Neutrophil (primary cell): ENCODE data around the gene WNT11.

Experiments
- H3K27ac ChIP-seq: fragments of 200-600 bp; sonication (generic); 2 replicates; pipeline ENCODE4 v1.5.1; 2016; ENCODE audit warnings: mild to moderate bottlenecking, moderate library complexity
- H3K27me3 ChIP-seq: fragments of 200-600 bp; sonication (generic); 2 replicates; pipeline ENCODE4 v1.6.0; 2016; ENCODE audit warnings: mild to moderate bottlenecking
- H3K36me3 ChIP-seq: fragments of 200-600 bp; sonication (generic); 2 replicates; pipeline ENCODE4 v1.5.1; 2017
- H3K4me1 ChIP-seq, 2 experiments: fragments of 200-600 bp in 1 of 2; sonication (generic) in 1 of 2; 1 replicate in 1 of 2; 2 replicates in 1 of 2; pipeline versions ENCODE4 v1.5.1 to v1.6.1; 2013 to 2016; ENCODE audit warnings: low read depth in 1 of 2, low read length in 1 of 2, mild to moderate bottlenecking in 1 of 2, moderate library complexity in 1 of 2; ENCODE audit not compliant: control insufficient read depth in 1 of 2, insufficient read depth in 1 of 2
- H3K4me3 ChIP-seq, 2 experiments: fragments of 200-600 bp in 1 of 2; sonication (generic) in 1 of 2; 1 replicate in 1 of 2; 2 replicates in 1 of 2; pipeline ENCODE4 v1.5.1; 2013 to 2016; ENCODE audit warnings: low read depth in 1 of 2, low read length in 1 of 2, mild to moderate bottlenecking in 1 of 2, moderate library complexity in 1 of 2
- H3K9me3 ChIP-seq: fragments of 200-600 bp; sonication (generic); 2 replicates; pipeline ENCODE4 v1.5.1; 2016
- CTCF ChIP-seq: fragments of 200-600 bp; sonication (generic); IDR thresholded peaks from 2 replicates; pipeline ENCODE4 v1.5.1; 2016; ENCODE audit warnings: antibody characterized with exemption

Gene WNT11

GRCh38 chr11:76225122-76225611 lies 18.9 kb upstream of the WNT11 start:
- H3K4me1 ChIP-seq = no peaks in the 10 kb centered on the region
- no peak overlapping the region for H3K27ac ChIP-seq
- no peaks in the 10 kb centered on the region for H3K9me3 ChIP-seq
- no peaks in the 10 kb centered on the region for H3K36me3 ChIP-seq
- no peak for TF ChIP-seq CTCF
- H3K27me3 ChIP-seq = no peaks in the 10 kb centered on the region
- H3K4me3 ChIP-seq = no peak overlapping the region

GRCh38 chr11:76224461-76225121 lies 18.3 kb upstream of the WNT11 start:
- H3K27ac ChIP-seq = no peak overlapping the region
- no peaks in the 10 kb centered on the region for H3K36me3 ChIP-seq
- no peaks in the 10 kb centered on the region for H3K9me3 ChIP-seq
- TF ChIP-seq CTCF = no peak
- no peak overlapping the region for H3K4me3 ChIP-seq
- no peaks in the 10 kb centered on the region for H3K27me3 ChIP-seq
- H3K4me1 ChIP-seq = no peaks in the 10 kb centered on the region

- Histone ChIP-seq H3K4me3 (no peak overlapping the region), H3K9me3 (no peaks in the 10 kb centered on the region), H3K4me1 (no peaks in the 10 kb centered on the region), H3K27ac (no peak overlapping the region), H3K27me3 (peaks cover 4% of the 10 kb centered on the region), H3K36me3 (no peaks in the 10 kb centered on the region)
- no peak for TF ChIP-seq CTCF
These were observed 15.1 kb upstream of the WNT11 start for GRCh38 chr11:76221365-76221764.

- no peak for TF ChIP-seq CTCF
- Histone ChIP-seq H3K9me3 (no peaks in the 10 kb centered on the region), H3K27ac (no peak overlapping the region), H3K36me3 (no peaks in the 10 kb centered on the region), H3K4me3 (no peak overlapping the region), H3K27me3 (peaks cover 4% of the 10 kb centered on the region), H3K4me1 (no peaks in the 10 kb centered on the region)
These were observed 12.9 kb upstream of the WNT11 start for GRCh38 chr11:76219243-76219642.

- no peak overlapping the region for H3K27ac ChIP-seq
- H3K4me1 ChIP-seq = no peaks in the 10 kb centered on the region
- no peaks in the 10 kb centered on the region for H3K36me3 ChIP-seq
- H3K9me3 ChIP-seq = no peaks in the 10 kb centered on the region
- no peak overlapping the region for H3K4me3 ChIP-seq
- peaks cover 10% of the 10 kb centered on the region for H3K27me3 ChIP-seq
- no peak for TF ChIP-seq CTCF
These were observed 12.3 kb upstream of the WNT11 start for GRCh38 chr11:76218449-76219178.
